BJ (cell line): ENCODE results near the gene FBXW9. TPM values are rescaled to one million over a fixed set of nuclear protein-coding genes. Genes with fewer than 3 reads are reported as not detected.

Experiments used
- CTCF ChIA-PET: fragments of 350-600 bp; formaldehyde crosslinking; extraction: SDS; loops from one replicate; lab custom pipeline; 2021; ENCODE audit warnings: antibody characterized with exemption, inconsistent platforms; lab: Yijun Ruan, JAX
- POLR2A ChIA-PET: fragments of 300-600 bp; sonication (Branson Sonifier 250); formaldehyde crosslinking; extraction: SDS; loops from one replicate; lab custom pipeline; 2021; ENCODE audit warnings: antibody characterized with exemption; lab: Charles Lee
- DNase-seq: peaks from one replicate; pipeline ENCODE4 v3.0.0-alpha.2; 2011; ENCODE audit warnings: low read depth
- H3K27me3 ChIP-seq: 2 replicates; pipeline ENCODE4 v1.6.0; 2011; ENCODE audit warnings: low read length; ENCODE audit not compliant: control insufficient read depth, insufficient read depth
- H3K36me3 ChIP-seq: 2 replicates; pipeline ENCODE4 v1.5.1; 2011; ENCODE audit warnings: low read length; ENCODE audit not compliant: control insufficient read depth, insufficient read depth
- H3K4me3 ChIP-seq: 2 replicates; pipeline ENCODE4 v1.5.1; 2011; ENCODE audit warnings: low read depth, mild to moderate bottlenecking, control low read depth, low read length
- CTCF ChIP-seq: IDR thresholded peaks from 2 replicates; pipeline ENCODE4 v1.5.1; 2011; ENCODE audit warnings: low read depth, mild to moderate bottlenecking, control low read depth, inconsistent platforms, low read length, moderate library complexity; ENCODE audit not compliant: insufficient read depth
- polyA plus RNA-seq: library from polyadenylated mRNA; depleted of rRNA; stranded (reverse); fragments of >200 nt; gene quantifications from 2 replicates; pipeline ENCODE4 v1.2.3, GENCODE V29; 2011

The FBXW9 gene
- polyA plus RNA-seq, 1 experiment, result 13.6 TPM

- DNase-seq, result no peak
- CTCF ChIA-PET, result interaction anchor here (1.0 to 2.4 kb wide), 2 partner anchors 106 to 110 kb away, joined by 3 to 13 read pairs; no protein-coding TSS in a partner anchor
- no peak for TF ChIP-seq CTCF
These were observed 26.1 kb downstream of the FBXW9 start for GRCh38 chr19:12670159-12670928.

GRCh38 chr19:12669270-12670158 is 26.9 kb downstream of the FBXW9 start:
- 0 out of 2 replicates have a peak, but pooled peaks have one; percentile 13 for TF ChIP-seq CTCF
- peak overlapping the region; percentile 82 for H3K4me3 ChIP-seq
- ChIA-PET POLR2A (no interaction called here), CTCF (interaction anchor here (1.0 to 2.4 kb wide), 2 partner anchors 106 to 109 kb away, joined by 3 to 13 read pairs; no protein-coding TSS in a partner anchor)
- DNase-seq, result peak; percentile 24
- H3K36me3 ChIP-seq, result peaks cover 18% of the 10 kb centered on the region
- no peaks in the 10 kb centered on the region for H3K27me3 ChIP-seq

More at GRCh38 chr19:12670159-12670928, 26.1 kb downstream of the FBXW9 start:
- peaks cover 20% of the 10 kb centered on the region for H3K36me3 ChIP-seq
- H3K27me3 ChIP-seq, result no peaks in the 10 kb centered on the region
- H3K4me3 ChIP-seq, result peak overlapping the region; percentile 82
- POLR2A ChIA-PET, result no interaction called here

- CTCF ChIA-PET, result interaction anchor here (1.0 to 2.4 kb wide), 4 partner anchors 8 to 105 kb away, joined by 3 to 13 read pairs (median 3); no protein-coding TSS in a partner anchor
- Histone ChIP-seq H3K27me3 (no peaks in the 10 kb centered on the region), H3K4me3 (peak overlapping the region; percentile 82), H3K36me3 (peaks cover 12% of the 10 kb centered on the region)
- no peak for TF ChIP-seq CTCF
- DNase-seq, result peak; percentile 7
- POLR2A ChIA-PET, result interaction anchor here (0.5 kb wide), 1 partner anchor 24 kb away, joined by 3 read pairs; no protein-coding TSS in a partner anchor
These were observed 27.5 kb downstream of the FBXW9 start for GRCh38 chr19:12668932-12669269.

GRCh38 chr19:12668346-12668745 is 28.1 kb downstream of the FBXW9 start:
- POLR2A ChIA-PET, result interaction anchor here (0.5 kb wide), 1 partner anchor 23 kb away, joined by 3 read pairs; no protein-coding TSS in a partner anchor
- CTCF ChIA-PET, result interaction anchor here (1.0 to 2.4 kb wide), 4 partner anchors 8 to 104 kb away, joined by 3 to 13 read pairs (median 3); no protein-coding TSS in a partner anchor
- Histone ChIP-seq H3K27me3 (no peaks in the 10 kb centered on the region), H3K4me3 (peak overlapping the region; percentile 82), H3K36me3 (peaks cover 13% of the 10 kb centered on the region)
- no peak for TF ChIP-seq CTCF
- DNase-seq, result no peak
